Activated naive CD4-positive, alpha-beta T cell treated with anti-CD3 and anti-CD28 coated beads, Interleukin-2, amount 10 ng/mL, durations not matched to agents 7 days and 5 days (primary cell): Measurements from ENCODE around the gene SPON1.

Experiments
- CTCF ChIA-PET: fragments of 350-600 bp; sonication (Branson Sonifier 250); formaldehyde crosslinking; loops from one replicate; lab custom pipeline; 2021; ENCODE audit warnings: antibody characterized with exemption; lab: Charles Lee
- DNase-seq: peaks from one replicate; pipeline ENCODE4 v3.0.0-alpha.2; 2020
- H3K27ac Mint-ChIP-seq: one replicate; pipeline ENCODE4 v1.8.0; 2021; ENCODE audit warnings: mild to moderate bottlenecking, moderate library complexity, mixed read lengths
- H3K27me3 Mint-ChIP-seq: one replicate; pipeline ENCODE4 v1.8.0; 2021; ENCODE audit warnings: mild to moderate bottlenecking, mixed read lengths
- H3K36me3 Mint-ChIP-seq: one replicate; pipeline ENCODE4 v1.8.0; 2021; ENCODE audit warnings: mixed read lengths
- H3K4me1 Mint-ChIP-seq: one replicate; pipeline ENCODE4 v1.8.0; 2021; ENCODE audit warnings: mixed read lengths
- H3K4me3 Mint-ChIP-seq: one replicate; pipeline ENCODE4 v1.8.0; 2021; ENCODE audit warnings: mild to moderate bottlenecking, moderate library complexity, mixed read lengths
- H3K9me3 Mint-ChIP-seq: one replicate; pipeline ENCODE4 v1.8.0; 2021; ENCODE audit warnings: mixed read lengths

The SPON1 gene

DNA sequence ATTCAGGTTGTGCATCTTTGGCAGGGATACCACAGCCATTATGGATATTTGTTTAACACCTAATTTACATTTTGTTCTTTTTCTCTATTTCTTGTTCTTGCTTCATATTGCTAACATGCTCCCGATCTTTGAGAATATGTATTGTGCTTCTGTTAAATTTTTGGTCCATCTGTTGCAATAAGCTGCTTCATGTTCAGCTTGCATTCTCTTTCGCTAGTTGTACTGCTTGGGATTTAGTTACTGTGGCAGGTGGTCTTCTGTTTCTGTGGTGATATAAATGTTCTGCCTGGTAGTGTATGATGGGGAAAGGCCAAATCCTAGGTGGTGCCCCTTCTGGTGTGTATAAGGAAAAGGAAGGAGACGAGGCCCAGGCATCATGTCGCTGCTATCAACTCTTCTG, 140.2 kb downstream of the SPON1 start:
- DNase-seq: no peak
- H3K4me3 Mint-ChIP-seq: no peak overlapping the region
- CTCF ChIA-PET: no interaction called here
- H3K4me1 Mint-ChIP-seq: no peaks in the 10 kb centered on the region
- no peaks in the 10 kb centered on the region for H3K9me3 Mint-ChIP-seq
- H3K27ac Mint-ChIP-seq: no peak overlapping the region
- H3K27me3 Mint-ChIP-seq: no peaks in the 10 kb centered on the region
- H3K36me3 Mint-ChIP-seq: no peaks in the 10 kb centered on the region

DNA sequence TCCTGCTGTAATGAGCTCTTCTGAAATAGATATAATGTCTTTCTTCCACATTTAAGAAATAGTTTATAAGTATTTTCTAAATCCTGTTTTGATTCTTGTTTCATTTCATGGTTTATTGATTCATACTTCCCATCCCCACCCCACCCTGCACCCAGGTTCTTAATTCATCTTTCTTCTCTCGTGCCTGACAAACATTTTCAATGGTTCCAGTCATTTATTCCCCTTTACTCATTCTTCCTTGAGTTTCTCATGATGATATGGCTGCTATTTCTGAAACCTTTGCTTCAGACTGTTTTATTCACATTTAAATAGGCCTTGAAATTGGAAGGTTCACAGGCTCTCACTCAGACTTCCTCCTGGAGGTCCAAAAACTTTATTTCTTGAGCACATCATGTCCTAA, 142.9 kb downstream of the SPON1 start:
- Mint-ChIP-seq H3K4me1 (no peaks in the 10 kb centered on the region), H3K27me3 (no peaks in the 10 kb centered on the region), H3K27ac (no peak overlapping the region), H3K36me3 (no peaks in the 10 kb centered on the region), H3K4me3 (no peak overlapping the region), H3K9me3 (no peaks in the 10 kb centered on the region)
- CTCF ChIA-PET: no interaction called here
- no peak for DNase-seq

DNA sequence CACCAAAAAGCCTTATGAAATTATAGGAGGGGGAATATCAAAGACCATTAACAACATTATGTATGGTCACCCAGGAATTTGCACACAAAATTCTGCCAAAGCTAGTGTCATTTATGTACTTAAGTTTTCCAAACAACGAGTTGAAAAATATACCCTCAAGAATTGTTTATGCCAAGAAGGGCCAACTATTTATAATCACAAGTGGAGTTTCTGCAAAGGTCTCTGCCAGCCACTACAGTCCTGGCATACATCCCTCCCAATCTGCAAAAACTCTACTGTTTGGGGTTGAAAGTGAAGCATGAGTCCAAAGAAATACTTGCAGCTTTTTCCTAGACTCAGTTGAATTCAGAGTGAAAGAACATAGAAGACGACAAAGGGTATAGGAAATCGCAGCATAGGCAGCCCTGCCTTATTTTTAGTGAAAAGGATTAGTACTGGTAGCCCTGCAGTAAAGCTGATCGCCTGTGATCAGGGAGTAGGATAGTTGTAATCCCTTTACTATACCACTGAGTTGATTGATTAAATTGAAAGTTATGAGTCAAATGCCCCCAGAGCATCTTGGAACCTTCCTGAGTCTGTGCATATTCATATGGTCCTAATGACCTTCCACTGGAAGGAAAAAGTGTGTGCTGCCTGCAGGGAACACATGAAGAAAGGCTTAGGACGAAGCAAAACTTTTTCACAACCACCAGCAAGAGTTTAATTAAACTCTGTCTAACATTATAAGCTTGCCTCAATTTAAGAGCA, 144.0 kb downstream of the SPON1 start:
- Mint-ChIP-seq H3K4me1 (no peaks in the 10 kb centered on the region), H3K9me3 (no peaks in the 10 kb centered on the region), H3K27me3 (no peaks in the 10 kb centered on the region), H3K27ac (no peak overlapping the region), H3K4me3 (no peak overlapping the region), H3K36me3 (no peaks in the 10 kb centered on the region)
- CTCF ChIA-PET: no interaction called here
- no peak for DNase-seq

DNA sequence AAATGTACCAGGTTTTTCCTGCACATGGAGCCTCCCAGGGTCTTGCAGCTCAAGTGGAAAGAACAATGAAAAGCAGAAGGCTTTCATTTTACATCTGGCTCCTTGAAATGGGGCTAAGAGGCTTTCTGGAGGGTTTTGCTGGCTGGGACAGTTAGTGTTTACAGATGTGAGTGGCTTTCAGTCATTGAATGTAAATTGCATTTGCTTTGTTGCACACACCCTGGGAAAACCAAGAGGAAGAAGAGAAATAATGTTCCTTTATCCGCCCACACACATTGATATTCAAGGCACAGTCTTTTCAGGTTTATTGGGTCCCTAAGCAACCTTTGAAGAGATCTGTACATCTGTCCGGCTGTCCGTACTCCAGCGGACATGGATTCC, 144.5 kb downstream of the SPON1 start:
- no peaks in the 10 kb centered on the region for H3K9me3 Mint-ChIP-seq
- CTCF ChIA-PET: no interaction called here

DNA sequence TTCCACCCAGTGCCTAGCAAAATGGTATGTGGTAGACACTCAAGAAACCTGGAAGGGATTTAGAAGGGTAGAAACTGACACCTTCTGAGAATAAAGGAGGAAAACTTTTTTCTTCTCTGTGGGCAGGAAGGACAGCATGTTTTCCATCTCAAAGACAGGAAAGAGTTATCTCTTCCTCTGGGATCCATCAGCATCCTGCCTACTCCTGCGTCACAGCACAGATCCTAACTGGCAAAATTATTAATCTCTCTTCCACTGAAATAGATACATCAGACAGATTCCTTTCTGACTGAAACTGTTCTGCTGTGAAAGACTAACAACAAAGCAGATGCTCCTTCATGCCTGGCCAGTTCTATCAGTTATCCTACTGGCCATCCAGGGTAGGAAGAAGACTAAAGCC, 147.2 kb downstream of the SPON1 start:
- Mint-ChIP-seq H3K9me3 (no peaks in the 10 kb centered on the region), H3K36me3 (no peaks in the 10 kb centered on the region), H3K27ac (no peak overlapping the region), H3K4me3 (no peak overlapping the region), H3K27me3 (no peaks in the 10 kb centered on the region), H3K4me1 (no peaks in the 10 kb centered on the region)
- CTCF ChIA-PET: interaction anchor here (1.6 kb wide), 1 partner anchor 39 kb away, joined by 4 read pairs; no protein-coding TSS in a partner anchor
- no peak for DNase-seq

More for the DNA sequence above, 144.5 kb downstream of the SPON1 start:
- Mint-ChIP-seq H3K4me3 (no peak overlapping the region), H3K4me1 (no peaks in the 10 kb centered on the region), H3K36me3 (no peaks in the 10 kb centered on the region), H3K27ac (no peak overlapping the region), H3K27me3 (no peaks in the 10 kb centered on the region)
- no peak for DNase-seq

DNA sequence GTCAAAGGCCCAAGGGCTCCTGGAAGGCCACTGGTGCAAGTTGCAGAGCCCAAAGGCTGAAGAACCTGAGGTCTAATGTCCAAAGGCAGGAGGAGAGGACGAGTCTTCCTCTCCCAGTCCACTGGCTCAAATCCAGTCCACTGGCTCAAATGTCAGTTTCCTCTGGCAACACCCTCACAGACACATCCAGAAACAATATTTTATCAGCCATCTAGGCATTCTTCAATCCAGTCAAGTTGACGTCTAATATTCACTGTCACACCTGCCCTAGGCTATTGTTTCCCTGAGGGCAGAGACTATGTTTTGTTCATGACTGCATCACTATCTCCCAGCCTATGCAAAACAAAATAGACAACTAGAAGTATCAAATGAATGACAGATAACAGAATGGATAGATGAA, 148.1 kb downstream of the SPON1 start:
- no peaks in the 10 kb centered on the region for H3K4me1 Mint-ChIP-seq
- H3K36me3 Mint-ChIP-seq: no peaks in the 10 kb centered on the region
- no peaks in the 10 kb centered on the region for H3K9me3 Mint-ChIP-seq
- H3K27ac Mint-ChIP-seq: no peak overlapping the region
- no peaks in the 10 kb centered on the region for H3K27me3 Mint-ChIP-seq
- no peak overlapping the region for H3K4me3 Mint-ChIP-seq
- DNase-seq: no peak
- CTCF ChIA-PET: no interaction called here

DNA sequence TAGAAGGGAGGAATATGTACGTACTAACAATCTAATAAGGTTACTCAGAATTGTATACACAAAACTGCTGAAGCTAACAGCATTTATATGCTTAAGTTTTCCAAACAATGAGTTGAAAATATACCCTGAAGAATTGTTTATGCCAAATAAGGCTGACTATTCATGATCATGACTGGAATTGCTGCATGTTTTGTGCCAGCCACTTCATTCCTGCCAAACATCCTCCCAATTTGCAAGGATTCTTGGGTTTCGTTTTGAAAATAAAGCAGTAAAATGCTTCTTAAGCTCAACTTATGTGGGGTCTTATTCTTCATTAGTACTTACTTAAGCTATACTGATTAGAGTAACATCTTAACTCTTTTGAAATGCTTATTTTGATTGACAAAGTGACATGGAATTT, 149.0 kb downstream of the SPON1 start:
- Mint-ChIP-seq H3K4me1 (no peaks in the 10 kb centered on the region), H3K4me3 (no peak overlapping the region), H3K27ac (no peak overlapping the region), H3K27me3 (no peaks in the 10 kb centered on the region), H3K36me3 (no peaks in the 10 kb centered on the region), H3K9me3 (no peaks in the 10 kb centered on the region)
- no peak for DNase-seq
- CTCF ChIA-PET: no interaction called here

DNA sequence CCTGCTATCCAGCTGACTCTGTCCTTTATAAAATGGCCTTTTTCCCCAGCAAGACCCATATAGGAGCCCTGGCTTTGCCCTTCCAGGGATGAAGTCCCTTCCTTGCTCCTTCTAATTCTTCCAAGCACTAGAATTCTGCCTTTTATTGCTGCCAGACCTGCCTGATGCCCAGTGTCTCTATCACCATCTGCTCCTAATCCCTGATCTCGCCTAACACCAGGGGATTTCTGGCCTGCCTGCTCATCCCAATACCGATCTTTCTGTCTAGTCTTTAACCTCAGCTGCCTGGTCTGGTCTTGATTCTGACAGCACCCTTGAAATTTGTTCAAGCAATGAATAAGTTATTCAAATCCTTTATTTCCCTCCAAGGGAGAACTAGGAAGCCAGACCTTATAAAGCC, 150.2 kb downstream of the SPON1 start:
- Mint-ChIP-seq H3K4me1 (no peaks in the 10 kb centered on the region), H3K36me3 (no peaks in the 10 kb centered on the region), H3K4me3 (no peak overlapping the region), H3K27ac (no peak overlapping the region), H3K27me3 (no peaks in the 10 kb centered on the region), H3K9me3 (no peaks in the 10 kb centered on the region)
- no peak for DNase-seq
- CTCF ChIA-PET: no interaction called here

DNA sequence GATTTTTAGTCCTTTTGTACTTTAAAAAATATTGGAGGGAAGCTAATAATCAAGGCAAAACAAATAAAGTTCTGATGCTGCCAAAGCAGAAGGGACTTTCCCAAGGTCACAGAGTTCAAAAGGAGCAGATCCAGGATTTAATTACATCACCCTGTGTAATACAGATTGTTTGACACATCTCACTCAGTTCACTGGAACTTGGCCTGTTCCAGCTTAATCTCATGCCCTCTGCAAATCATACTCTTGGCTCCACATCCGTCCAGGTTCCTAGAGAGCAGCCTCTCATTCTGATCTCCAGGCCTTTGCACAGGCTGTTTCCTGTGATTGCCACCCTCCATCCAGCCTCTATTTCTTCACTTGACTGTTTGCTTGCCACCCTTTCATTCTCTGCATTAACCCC, 151.7 kb downstream of the SPON1 start:
- Mint-ChIP-seq H3K4me3 (no peak overlapping the region), H3K27ac (no peak overlapping the region), H3K9me3 (no peaks in the 10 kb centered on the region), H3K27me3 (no peaks in the 10 kb centered on the region), H3K36me3 (no peaks in the 10 kb centered on the region), H3K4me1 (no peaks in the 10 kb centered on the region)
- CTCF ChIA-PET: no interaction called here
- no peak for DNase-seq

DNA sequence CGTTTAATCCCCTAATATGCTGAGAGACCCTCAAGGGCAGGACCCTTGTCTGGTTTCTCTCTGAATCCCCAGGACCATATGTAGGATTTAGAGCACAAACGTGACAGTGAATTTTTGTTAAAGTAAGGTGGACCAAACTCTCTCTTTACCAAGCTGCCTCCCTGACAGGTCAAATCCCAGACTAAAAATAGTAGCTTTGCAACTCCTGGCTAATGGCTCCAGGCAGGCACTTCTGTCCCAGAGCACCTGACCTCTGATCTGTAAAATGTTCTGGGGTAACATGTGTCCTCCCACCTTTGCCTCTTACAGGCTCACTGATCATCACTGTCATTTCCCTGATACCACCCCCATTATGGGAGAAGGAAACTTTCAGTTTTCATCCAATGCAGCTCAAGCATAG, 152.3 kb downstream of the SPON1 start:
- Mint-ChIP-seq H3K4me1 (no peaks in the 10 kb centered on the region), H3K27me3 (no peaks in the 10 kb centered on the region), H3K9me3 (no peaks in the 10 kb centered on the region), H3K4me3 (no peak overlapping the region), H3K27ac (no peak overlapping the region), H3K36me3 (no peaks in the 10 kb centered on the region)
- DNase-seq: no peak
- CTCF ChIA-PET: no interaction called here

DNA sequence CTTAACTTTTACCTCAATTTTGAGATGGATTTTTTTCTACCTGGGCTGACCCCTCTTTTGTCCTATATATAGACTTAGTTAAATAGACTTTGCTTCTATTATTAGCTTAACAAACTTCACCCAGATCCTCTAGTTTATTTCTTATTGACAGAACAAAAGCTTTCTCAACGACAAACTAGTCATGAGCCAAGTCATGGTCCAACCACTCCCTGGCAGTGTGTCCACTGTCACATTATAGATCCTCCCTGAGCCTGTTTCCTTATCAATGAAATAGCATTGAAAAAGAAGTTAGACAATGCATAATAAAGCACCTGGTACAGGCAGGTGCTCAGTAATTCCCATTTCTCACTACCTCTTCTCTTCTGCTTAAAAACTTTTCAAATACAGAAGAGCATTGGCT, 155.1 kb downstream of the SPON1 start:
- no peak overlapping the region for H3K27ac Mint-ChIP-seq
- no peaks in the 10 kb centered on the region for H3K4me1 Mint-ChIP-seq
- CTCF ChIA-PET: no interaction called here
- DNase-seq: no peak
- no peak overlapping the region for H3K4me3 Mint-ChIP-seq
- H3K9me3 Mint-ChIP-seq: no peaks in the 10 kb centered on the region
- H3K36me3 Mint-ChIP-seq: no peaks in the 10 kb centered on the region
- no peaks in the 10 kb centered on the region for H3K27me3 Mint-ChIP-seq

DNA sequence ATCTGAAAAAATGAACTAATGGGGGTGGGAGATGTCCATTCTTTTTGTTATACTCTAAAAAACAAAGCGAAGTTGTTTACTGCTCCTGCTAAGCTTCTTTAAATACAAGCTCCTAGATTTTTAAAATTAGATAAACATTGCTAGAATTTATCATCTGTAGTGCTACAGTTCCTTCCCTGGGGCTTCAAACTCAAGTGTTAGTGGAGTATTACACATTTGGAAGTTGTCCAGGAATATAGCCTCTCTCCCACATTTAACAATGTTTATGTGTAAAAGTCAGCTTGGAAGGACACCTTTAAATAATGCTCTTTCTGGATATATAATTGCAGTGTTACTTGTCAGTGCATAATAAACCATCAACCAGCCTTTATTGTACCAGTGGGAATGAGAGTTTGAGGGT, 155.5 kb downstream of the SPON1 start:
- Mint-ChIP-seq H3K4me1 (no peaks in the 10 kb centered on the region), H3K27me3 (no peaks in the 10 kb centered on the region), H3K27ac (no peak overlapping the region), H3K36me3 (no peaks in the 10 kb centered on the region), H3K4me3 (no peak overlapping the region), H3K9me3 (no peaks in the 10 kb centered on the region)
- CTCF ChIA-PET: no interaction called here
- no peak for DNase-seq

DNA sequence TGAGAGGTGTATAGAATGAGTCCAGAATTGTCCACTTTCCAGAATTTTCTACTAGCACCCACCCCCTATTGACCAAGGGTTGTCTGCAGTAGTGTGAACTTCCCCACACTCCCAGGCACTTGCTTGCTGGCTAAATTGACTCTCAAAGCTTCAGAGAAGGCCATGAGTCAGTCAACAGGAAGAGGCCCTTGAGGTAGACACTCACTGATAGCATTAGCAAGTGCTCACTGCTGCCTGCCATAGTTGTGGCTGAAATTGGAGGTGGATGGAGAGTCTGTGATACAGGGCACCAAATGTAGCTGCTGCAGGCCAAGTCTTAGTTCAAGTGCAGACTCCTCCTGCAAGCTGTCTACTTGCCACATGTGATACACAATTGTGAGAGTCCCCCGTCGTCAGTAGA, 156.8 kb downstream of the SPON1 start:
- Mint-ChIP-seq H3K27me3 (no peaks in the 10 kb centered on the region), H3K9me3 (no peaks in the 10 kb centered on the region), H3K4me1 (no peaks in the 10 kb centered on the region), H3K27ac (no peak overlapping the region), H3K36me3 (peaks cover 5% of the 10 kb centered on the region), H3K4me3 (no peak overlapping the region)
- no peak for DNase-seq
- CTCF ChIA-PET: interaction anchor here (1.6 kb wide), 1 partner anchor 29 kb away, joined by 5 read pairs; no protein-coding TSS in a partner anchor

DNA sequence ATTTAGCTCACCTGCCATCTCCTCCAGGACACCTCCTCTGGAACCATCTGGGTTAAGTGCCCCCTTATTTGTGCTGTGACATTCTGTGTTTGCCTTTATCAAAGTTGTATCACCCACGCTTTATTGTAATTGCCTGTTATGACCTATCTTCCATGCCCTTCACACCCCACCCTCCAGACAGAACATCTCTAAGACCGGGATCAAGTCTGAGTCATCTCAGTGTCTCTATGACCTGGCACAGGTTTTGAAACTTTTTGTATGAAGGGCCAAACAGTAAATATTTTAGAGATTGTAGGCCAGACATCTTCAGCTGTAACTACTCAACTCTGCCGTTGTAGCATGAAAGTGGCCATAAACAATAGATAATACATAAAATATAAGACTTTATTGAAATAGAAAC, 161.8 kb downstream of the SPON1 start:
- Mint-ChIP-seq H3K27ac (no peak overlapping the region), H3K4me1 (no peaks in the 10 kb centered on the region), H3K27me3 (no peaks in the 10 kb centered on the region), H3K9me3 (peaks cover under 1% of the 10 kb centered on the region), H3K36me3 (peaks cover 5% of the 10 kb centered on the region), H3K4me3 (no peak overlapping the region)
- DNase-seq: no peak
- CTCF ChIA-PET: no interaction called here

DNA sequence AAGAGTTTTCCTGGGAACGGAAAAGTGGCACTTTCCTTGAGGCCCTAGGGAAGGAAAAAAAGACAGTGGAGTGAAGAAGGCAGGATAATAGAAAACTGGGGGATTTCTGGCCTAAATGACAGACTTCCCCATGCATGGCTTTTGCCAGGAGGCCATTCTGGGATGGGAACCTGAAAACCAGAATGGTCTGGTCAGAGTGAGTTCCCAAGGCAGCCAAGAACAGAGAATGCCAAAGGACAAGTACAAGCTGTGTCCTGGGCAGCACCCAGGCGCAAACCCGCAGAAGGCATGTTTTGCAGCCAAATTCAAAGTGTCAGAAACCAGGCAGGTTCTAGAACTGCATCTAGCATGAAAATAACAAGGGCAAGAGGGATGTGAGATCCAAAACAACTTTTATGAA, 162.4 kb downstream of the SPON1 start:
- peaks cover 5% of the 10 kb centered on the region for H3K36me3 Mint-ChIP-seq
- no peaks in the 10 kb centered on the region for H3K4me1 Mint-ChIP-seq
- H3K27ac Mint-ChIP-seq: no peak overlapping the region
- CTCF ChIA-PET: no interaction called here
- DNase-seq: no peak
- peaks cover 2% of the 10 kb centered on the region for H3K9me3 Mint-ChIP-seq
- H3K4me3 Mint-ChIP-seq: no peak overlapping the region
- no peaks in the 10 kb centered on the region for H3K27me3 Mint-ChIP-seq

DNA sequence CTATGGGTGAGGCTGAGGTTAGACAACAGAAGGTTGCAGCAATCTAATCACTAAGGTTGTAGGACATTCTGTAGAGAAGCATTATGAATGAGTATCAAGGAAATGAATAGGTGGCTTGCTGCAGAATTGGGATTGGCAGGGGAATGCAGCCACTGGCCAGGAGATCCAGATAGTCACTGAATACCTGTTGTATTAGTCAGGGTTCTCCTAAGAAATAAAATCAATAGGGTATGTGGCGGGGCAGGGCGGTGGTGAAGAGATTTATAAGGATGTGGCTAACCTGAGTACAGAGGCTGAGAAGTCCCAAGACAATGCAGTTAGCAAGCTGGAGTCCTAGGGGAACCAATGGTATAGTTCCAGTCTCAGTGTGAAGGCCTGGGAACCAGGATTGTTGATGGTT, 163.0 kb downstream of the SPON1 start:
- CTCF ChIA-PET: no interaction called here
- Mint-ChIP-seq H3K9me3 (peaks cover 2% of the 10 kb centered on the region), H3K4me3 (no peak overlapping the region), H3K4me1 (no peaks in the 10 kb centered on the region), H3K27ac (no peak overlapping the region), H3K27me3 (no peaks in the 10 kb centered on the region), H3K36me3 (peaks cover 5% of the 10 kb centered on the region)
- no peak for DNase-seq
